ENCODE data around the gene PAX8.
"Not testable (repeated sequence)": the region's sequence is repeated elsewhere in the genome, so short reads cannot be mapped to it uniquely, and the experiment has no call there.

The PAX8 gene

DNA sequence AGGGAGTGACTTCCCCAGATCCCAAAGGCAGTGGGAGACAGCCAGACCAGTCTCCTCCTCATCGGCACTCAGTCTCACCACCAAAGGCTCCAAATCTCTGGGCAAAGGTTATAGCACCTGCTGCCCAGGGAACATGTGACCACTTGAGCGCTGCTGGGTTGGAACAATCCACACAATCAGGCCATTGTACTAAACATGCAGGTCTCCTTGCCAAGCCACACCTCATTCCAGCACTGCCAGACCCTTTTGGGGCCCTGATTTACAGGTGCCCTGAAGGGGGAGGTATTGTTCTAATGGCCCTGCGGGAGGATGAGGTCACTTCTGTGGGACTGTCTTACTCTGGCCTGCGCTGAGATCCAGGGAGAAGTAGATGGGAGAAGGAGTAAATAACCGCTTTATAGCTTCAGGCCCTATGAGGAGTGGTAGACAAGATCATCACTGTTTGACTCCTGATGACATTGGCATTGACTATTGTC, 10.0 kb upstream of the PAX8 start:
- not testable (repeated sequence) for DNase-seq (ENCODE audit: low read depth in 2 of 2)

DNA sequence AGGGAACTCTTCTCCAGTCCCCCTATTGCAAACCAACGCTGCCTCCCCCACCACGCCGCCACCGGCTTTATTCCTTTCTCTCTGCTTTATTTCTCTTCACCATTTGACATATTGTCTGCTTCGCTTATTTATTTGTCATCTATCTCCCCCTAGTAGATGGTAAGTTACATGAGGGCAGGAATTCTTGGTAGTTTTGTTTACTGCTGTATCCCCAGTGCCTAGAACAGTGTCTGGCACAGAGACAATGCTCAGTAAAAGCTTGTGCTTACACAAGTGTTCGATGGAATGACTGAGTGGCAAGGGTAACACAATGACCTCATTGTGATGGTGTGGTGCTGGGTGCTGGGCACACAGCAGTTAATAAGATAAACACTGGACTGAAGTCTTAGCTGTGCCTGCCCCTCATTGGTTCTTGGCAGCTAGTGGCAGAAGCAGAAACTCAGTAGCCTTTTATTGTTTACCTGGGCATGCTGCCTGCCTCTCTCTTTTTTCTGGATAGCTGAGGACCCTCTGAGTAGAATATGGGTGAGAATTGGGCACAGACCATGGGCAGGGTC, 9.5 kb upstream of the PAX8 start:
- DNase-seq (ENCODE audit: low read depth in 2 of 2), result not testable (repeated sequence)

DNA sequence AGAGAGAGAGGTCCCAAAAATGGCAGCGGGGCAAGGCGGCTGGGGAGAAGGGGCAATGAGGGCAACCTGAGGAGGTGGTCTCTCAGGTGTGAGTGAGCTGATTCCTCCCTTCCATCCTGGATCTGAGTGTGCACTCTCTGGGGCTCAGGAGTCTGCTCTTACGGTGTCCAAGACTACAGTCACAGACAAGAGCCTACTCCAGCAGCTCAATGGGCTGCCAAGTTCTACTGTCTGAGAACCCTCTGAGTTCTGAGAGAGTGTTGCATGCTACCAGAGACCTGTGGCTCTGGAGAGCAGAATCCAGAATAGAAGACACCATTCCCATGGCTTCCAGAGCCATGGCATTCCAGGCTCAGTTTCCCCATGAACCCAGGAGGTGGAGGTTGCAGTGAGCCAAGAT, 7.1 kb upstream of the PAX8 start:
- DNase-seq (ENCODE audit: low read depth in 2 of 2), result no peak

DNA sequence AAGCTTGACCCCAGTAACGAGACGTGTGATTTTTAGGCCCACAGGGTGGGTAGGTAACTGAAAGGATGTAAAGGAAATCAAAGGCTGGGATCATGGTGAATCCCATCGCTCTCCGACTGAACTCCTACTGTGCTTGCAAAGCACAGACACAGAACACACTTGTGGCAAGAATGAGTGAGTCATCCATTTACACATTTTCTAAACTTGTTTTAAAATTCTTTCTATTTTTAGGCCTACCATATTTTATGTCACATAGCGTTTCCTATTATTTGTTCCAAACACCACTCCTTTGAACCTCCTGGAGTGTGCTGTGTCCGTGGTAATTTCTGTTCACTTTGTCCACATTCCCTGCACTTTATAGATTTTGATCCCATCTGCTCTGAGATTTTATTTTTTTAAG, 6.3 kb upstream of the PAX8 start:
- not testable (repeated sequence) for DNase-seq (ENCODE audit: low read depth in 2 of 2)

DNA sequence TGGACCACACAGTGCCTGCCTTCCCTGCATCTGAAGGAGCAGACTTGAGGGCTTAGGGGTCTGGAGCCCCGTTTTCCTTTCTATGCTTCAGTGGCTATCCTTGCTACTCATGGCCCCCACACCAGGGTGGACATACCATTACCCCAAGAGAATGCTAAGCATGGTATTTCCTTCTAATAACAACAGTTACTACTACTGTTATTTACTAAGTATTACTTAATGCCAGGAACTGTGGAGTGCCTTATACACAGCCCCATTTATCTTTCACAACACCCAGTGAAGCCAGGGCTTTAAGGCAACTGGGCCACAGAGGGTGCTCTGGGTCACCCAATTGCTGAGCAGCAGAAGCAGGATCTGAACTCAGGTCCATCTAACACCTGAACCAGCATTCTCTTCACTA, 5.8 kb upstream of the PAX8 start:
- DNase-seq (ENCODE audit: low read depth in 2 of 2), result no peak

DNA sequence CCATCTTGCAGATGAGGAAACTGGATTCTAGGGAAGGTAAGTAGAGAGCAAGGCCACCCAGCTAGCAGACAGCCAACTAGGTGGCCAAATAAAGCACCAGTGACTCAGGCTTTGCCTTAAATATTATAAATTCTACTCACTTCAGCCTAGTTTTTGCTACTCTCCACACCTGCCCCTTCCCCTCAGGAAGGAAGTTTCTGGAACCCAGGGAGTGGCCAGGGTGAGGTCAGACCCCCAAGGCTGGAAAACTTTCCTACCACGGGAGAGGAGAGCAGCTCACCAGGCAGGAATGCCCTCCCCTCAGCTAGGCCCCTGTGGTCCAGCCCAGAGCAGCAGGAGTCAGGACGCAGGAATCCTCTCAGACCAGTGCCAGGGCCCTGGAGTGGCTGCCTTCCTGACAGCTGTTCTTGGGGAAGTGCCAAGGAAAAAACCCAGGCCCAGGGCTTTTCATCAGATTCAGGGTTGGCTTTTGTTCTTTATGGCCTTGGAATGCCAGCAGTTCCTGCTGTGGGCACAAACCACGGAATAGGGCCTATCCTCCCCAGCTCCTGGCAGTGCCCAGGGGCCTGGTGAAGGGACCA, 5.1 kb upstream of the PAX8 start:
- DNase-seq (ENCODE audit: low read depth in 2 of 2), result no peak

DNA sequence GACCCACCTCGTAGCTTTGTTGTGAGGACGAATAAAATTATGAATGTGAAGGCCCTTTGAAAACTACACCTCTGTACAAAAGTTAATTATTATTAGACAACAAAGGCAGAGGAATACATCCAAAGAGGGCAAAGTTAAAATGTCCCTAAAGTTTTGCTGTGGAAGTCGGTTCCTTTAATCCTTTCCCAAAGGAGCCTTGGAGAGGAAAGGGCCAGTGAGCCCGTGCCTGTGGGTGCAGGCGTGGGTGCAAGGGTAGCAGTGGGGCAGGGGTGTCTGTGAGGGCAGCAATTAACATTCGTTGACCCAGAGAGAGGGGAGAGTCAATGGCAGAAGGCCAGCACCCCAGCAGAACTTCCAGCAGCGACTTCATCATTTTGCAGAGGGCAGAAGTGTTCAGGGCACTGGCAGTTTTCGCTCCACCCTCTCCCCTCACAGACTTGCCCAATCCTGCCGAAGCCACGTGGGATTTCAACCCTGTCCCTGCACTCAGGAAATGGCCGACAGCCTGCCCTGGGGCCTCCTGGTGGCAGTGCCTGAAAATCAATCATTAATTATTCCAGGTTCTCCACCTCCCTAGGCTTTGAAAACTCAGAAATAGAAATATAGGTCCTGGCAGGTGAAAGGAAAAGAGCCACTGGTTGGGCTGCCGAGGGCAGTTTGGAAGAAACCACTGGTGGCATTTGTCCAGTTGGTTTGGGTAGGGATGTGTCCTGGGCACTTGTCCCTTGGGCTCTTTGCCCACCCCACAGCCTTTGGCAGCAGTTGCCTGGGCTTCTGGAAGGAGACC, 4.2 kb upstream of the PAX8 start:
- no peak for DNase-seq (ENCODE audit: low read depth in 2 of 2)

DNA sequence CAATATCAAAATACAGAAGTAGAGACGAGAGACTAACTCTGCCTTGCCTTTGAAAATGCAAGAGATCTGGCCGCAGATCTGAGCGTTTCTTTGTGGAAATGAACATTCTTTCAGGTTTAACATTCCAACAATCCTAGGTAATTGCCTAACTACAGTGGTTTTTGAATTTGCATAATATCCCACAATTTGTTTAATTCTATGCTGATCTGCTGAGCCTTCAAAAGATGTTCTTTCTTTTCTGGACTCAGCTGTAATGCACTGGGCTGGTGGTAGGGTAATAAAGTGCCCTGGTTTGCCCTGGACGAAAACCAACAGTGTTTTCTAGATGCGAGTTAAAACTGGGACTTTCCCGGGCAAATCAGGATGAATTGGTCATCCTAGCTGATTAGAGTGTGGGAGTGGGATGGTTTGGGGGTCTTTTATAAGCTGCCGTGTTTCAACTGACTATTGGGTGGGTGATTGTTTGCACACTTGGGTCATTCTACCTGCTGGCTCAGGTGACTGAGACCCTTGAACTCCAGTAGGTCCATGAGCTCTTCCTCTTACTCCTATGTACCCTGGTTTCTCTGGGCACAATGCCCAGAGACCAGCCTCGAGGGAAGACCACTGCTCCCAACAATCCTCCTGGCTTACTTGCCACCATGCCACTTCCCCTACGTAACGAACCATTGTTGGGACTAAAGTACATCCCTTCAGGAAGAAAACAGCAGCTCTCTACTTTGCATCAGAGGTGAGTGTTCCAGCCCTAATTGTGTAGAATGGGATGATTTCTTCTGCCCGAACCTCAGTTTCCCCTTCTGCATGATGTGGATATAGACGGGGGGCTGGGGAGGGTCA, 3.4 kb upstream of the PAX8 start:
- no peak for DNase-seq (ENCODE audit: low read depth in 2 of 2)

DNA sequence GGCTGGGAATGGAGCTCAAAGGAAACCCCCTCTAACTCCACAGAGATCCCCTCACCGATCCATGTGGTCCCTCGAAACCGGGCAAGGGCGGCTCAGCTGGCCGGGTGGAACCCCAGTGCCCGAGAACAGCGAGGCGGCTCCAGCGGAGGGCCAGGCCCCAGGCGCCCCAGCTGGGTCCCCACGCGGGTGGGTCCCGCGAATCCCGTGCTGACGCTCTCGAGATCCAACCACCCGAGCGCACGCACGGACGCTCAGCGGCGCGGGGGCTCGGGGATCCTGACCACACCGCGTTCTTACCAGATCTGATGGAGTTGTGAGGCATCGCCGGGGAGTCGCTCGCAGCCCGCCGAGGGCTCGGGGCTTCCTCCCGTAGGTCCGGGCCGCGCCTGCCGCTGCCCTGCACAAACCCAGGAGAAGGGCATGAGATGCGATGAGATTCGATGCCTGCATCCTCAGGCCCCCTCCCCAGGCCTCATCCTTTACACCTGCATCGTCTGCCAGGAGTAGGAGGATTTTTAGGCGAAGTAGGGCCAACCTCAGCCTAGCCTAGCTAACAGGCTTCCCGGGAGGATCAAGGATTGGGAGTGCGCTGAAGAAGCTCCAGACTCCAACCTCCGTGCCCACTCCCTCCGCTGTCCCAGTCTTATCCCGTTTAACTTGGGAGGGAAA, 514 bp downstream of the PAX8 start:
- DNase-seq (ENCODE audit: low read depth in 2 of 2), result no peak

DNA sequence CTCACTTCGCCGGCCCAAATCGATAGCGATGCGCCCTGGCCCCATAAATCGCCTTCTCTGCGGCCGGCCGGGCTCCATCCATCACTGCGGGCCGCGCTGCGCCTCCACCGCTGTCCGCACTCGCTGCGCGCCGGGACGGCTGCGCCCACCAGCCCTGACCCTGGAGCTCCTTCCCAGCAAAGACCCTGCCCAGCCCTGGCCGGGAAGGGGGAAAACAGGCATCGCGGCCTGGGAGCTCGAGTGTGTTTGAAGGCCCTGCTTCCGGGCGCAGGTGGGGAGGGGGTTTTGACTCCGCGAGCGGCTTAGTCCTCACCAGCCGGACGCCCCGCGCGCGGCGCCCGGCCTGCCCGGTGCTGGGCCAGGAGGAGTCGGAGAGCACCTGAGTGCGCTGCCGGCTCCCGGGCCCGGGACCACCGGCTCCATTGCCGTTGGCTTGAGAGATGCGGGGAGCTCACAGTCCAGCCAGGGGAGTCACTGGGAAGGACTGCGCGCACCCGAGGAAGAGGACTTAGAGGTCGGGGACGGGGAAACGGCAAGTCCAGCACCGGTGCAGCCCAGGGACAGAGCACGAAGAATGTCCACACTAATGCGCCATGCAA, 1.1 kb downstream of the PAX8 start:
- no peak for DNase-seq (ENCODE audit: low read depth in 2 of 2)

DNA sequence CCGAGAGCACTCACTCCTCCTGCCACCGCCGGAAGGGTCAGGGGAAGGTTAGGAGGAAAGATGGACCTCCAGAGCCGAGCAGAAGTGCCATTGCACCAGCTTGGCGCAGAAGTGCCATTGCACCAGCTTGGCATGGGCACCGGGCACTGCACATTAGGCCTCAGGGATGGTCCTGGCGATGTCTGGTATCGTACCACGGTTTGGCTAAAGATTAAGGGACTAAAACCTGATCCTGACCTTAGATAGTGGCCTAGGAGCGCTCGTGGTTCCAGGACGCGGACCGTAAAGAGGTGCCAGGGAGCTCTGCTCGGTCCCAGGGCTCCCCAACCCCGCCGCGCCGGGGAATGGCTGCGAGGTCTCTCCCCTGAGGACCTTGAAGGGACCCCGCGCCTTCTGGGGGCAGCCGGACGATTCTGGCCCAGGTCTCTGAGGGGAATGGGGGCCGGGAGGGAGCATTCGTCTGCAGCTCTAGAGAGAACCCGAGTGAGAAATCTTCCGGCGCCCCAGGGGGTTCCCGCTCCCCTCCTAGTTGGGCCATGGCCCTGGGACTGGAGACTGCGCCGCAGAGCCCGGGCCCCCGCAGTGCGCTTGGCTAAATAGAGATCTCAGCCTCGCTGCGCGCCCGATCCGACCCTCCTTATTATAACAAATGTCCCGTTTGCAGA, 1.8 kb downstream of the PAX8 start:
- DNase-seq (ENCODE audit: low read depth in 2 of 2), result no peak

DNA sequence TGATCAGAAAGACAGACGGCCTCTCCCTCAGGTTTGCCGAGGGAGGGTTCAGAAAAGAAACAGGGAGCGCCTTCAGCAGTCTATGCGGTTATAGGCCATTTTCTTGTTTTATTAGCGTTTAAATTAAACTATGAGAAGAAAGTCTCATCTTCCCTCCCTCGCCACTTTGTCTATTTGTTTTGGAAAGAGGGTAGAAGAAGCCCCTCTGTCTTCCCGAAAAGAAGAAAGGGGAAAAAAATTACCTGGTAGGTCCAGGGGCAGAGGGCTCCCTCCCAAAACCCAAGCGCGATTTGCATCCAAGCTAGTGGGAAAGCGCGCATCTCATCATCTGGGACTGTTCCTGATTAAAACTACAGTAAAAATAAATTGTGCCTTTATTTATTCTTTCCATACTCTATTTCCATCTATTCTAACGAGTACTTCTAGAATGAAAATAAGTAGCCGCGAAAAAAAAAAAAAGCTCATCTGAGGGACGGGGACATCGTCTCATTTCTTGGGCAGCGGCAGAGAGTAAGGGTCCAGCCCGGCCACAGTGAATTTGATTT, 2.4 kb downstream of the PAX8 start:
- no peak for DNase-seq (ENCODE audit: low read depth in 2 of 2)

DNA sequence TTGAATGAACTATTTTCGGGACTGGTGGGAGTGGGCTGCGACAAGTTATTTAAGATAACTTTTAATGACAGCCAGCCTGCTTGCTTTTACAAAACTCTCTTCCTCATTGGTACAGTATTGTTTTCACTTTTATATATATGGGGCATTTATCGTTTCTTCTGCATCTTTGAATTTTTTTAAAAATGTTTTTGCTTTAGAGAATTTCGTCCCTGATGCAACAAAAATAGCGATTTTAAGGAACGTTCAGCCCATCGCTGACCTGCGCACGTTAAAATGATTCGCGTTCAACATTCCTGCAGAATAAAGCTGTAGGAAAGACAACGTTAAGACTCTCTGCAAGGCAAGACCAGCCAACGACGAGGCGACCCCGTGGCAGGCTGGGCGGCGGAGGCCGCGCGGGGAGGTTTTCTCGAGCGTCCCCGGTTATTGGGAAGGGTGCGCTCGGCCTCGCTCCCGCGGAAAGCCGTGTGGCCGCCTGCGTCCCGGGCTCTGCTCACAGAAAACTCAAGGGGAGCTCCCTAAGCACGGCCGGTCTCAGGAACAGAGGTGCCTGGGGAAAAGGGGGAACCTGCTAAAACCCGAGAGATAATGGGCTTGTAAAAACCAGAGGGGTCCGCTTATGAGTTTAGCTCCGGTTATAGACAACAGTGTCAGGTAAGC, 3.0 kb downstream of the PAX8 start:
- no peak for DNase-seq (ENCODE audit: low read depth in 2 of 2)

DNA sequence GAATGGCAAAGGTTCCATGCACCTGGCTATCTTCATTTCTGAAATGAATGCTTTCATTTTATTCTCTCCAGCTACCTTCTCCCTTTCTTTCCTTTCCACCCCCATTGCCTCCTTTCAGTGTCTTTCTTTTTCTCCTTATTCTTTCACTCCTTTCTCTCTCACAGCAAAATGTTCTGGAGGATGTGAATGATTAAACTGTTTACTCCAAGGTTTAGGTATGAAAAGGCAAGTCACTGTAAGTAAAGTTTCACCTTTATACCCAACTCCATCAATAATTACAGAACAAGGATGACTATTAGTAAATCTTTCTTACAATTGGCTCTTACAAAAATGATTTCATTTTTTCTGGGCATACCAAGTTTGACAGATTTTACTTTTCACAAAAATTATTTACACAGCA, 4.3 kb downstream of the PAX8 start:
- no peak for DNase-seq (ENCODE audit: low read depth in 2 of 2)

DNA sequence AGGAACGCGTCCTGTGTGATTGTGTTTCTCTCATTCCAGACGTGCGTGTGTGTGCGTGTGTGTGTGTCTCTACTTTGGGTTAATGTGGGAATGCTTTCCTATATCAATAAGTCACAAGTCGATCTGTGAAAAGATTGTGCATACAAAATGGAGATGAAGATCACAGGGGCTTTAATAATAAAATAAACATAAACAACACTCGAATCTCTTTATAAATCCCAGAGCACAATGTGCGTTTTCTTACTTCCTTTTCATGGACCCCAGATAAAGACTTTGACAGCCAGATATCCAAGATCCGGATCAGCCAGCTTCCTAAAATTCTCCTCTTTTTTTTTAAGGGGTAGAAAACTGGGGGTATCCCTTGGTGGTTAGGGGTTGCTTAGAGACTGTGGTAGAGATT, 4.7 kb downstream of the PAX8 start:
- no peak for DNase-seq (ENCODE audit: low read depth in 2 of 2)

DNA sequence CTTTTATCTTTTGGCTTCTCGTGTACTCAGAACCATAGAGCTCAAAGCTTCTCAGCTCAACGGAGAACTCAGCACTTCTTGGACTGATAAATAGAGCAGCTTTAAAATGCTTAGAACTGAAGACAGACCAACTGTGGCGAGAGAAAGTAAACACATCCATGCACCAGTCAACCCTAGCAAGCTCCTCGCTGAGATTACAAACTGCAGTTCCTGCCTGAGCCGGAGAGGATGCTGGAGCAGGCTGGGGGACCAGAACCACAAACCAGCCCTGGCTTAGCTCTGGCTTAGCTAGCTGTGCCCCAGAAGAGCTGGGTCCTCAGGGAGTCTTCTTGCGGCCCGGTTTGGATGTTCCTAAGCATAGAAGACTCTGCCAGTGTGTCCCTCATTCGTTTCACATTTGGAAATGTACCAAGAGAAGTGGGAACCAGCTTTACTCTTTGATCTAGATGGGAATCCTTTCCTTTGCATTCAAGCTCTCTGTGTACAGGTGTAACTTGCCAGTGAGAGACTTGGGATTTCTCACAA, 5.6 kb downstream of the PAX8 start:
- DNase-seq (ENCODE audit: low read depth in 2 of 2), result no peak

DNA sequence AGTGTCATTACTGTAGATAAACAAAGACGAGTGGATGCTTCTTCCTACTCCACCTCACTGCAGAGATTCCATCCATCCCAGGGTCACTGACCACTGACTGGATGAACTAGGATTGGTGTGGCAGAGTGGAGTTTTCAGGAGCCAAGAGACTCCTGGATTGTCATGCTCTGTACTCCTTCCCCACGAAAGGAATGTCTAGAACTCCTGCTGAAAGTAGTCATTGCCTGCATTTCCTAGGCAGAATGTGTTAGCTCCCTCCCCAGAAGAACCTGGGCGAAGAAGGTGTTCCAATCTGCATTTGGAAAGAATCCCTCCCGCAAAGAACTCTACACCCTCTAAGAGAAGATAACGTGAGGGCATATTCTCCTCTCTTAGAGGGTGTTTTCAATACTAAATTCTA, 6.2 kb downstream of the PAX8 start:
- no peak for DNase-seq (ENCODE audit: low read depth in 2 of 2)

DNA sequence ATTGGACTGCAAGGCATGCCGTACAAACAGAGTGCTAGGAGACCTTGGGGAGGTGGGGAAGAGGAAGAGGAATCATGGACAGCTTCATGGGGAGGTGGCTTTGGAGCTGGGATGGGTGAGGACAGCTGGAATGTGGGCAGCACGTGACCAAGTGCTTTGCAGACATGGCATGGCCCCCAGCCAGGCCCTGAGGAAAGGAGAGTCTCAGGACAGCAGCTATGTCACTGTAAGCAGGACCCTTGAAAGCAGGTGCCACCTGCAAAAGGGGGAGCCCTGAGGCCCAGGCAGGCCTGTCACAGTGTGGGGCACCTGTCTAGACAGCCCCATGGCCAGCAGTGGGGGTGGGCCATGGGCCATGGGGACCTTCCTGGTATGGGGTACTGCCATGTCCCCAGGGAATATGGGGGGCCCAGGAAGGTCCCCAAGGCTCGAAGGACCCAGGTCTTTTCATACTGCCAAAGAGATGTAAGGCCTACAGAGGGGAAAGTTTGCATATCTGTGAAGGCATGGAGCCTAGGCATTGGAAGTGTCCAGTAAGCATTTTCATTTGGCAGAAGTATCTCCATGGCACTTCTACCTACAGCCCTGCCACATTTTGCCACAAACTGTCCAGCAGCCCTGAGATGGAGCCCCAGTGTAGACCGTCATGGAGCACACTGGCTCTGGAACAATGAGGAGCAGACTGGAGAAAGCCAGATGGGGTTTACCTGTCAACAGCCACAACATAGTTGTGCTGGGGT, 9.9 kb downstream of the PAX8 start:
- DNase-seq (ENCODE audit: low read depth in 2 of 2), result no peak

DNA sequence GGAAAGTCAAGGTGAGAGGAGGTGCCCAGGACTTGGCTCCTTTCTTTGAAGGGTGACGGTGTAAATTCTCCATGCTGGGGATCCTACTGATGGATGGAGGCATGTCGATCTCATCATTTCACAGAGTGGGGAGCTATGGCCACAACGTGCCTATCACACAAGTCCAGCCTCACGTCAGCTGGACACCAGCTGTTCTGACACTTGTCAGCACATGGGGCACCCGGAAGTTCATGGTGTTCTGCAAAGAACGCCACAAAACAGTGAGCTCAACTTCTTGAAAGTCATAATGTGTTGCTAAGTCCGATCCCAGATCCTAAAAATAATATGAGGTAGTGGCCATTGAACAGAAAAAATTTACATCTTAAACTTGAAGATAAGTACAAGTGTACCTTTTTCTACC, 12.3 kb downstream of the PAX8 start:
- no peak for DNase-seq (ENCODE audit: low read depth in 2 of 2)
